Osteoblast (primary cell): Measurements from ENCODE around the gene OTOP3. TPM values are rescaled to one million over a fixed set of nuclear protein-coding genes. Genes with fewer than 3 reads are reported as not detected.

ENCODE experiments used
- DNase-seq: peaks from one replicate; pipeline ENCODE4 v3.0.0; 2011; ENCODE audit warnings: low spot score, mixed read lengths; ENCODE audit not compliant: insufficient read length; ENCODE audit errors: missing footprints
- H2AFZ ChIP-seq: 2 replicates; pipeline ENCODE4 v1.6.0; 2011; ENCODE audit warnings: mild to moderate bottlenecking, low read length
- H3K27ac ChIP-seq: 2 replicates; pipeline ENCODE4 v1.5.1; 2011; ENCODE audit warnings: mild to moderate bottlenecking, low read depth, low read length, moderate library complexity
- H3K27me3 ChIP-seq: 2 replicates; pipeline ENCODE4 v1.6.0; 2012; ENCODE audit warnings: mild to moderate bottlenecking, control low read depth, inconsistent platforms, low read length, moderate library complexity; ENCODE audit not compliant: insufficient read depth
- H3K36me3 ChIP-seq: 2 replicates; pipeline ENCODE4 v1.5.1; 2011; ENCODE audit warnings: mild to moderate bottlenecking, low read length, control low read depth, moderate library complexity; ENCODE audit not compliant: insufficient read depth
- H3K4me1 ChIP-seq: 2 replicates; pipeline ENCODE4 v1.5.1; 2011; ENCODE audit warnings: mild to moderate bottlenecking, low read length, control low read depth, moderate library complexity; ENCODE audit not compliant: insufficient read depth
- H3K4me2 ChIP-seq: 2 replicates; pipeline ENCODE4 v1.6.0; 2011; ENCODE audit warnings: mild to moderate bottlenecking, low read length; ENCODE audit not compliant: insufficient read depth
- H3K4me3 ChIP-seq: fragments of 200-600 bp; sonication (generic); 3 replicates; pipeline ENCODE4 v1.5.1; 2012; ENCODE audit warnings: mild to moderate bottlenecking, low read length, inconsistent platforms; ENCODE audit not compliant: insufficient read depth
- H3K79me2 ChIP-seq: 2 replicates; pipeline ENCODE4 v1.6.0; 2012; ENCODE audit warnings: mild to moderate bottlenecking, low read length, control low read depth, inconsistent platforms; ENCODE audit not compliant: insufficient read depth
- H3K9me3 ChIP-seq: 2 replicates; pipeline ENCODE4 v1.5.1; 2011; ENCODE audit warnings: low read depth, low read length, control low read depth
- H4K20me1 ChIP-seq: 2 replicates; pipeline ENCODE4 v1.6.0; 2012; ENCODE audit warnings: mild to moderate bottlenecking, low read length, control low read depth; ENCODE audit not compliant: insufficient read depth
- total RNA-seq: library from RNA; depleted of rRNA; stranded (reverse); fragments of >200 nt; gene quantifications from 2 replicates; pipeline ENCODE4 v1.2.3, GENCODE V29; 2012
- TF ChIP-seq, protein P1 (sequence below): IDR thresholded peaks from 2 replicates; pipeline ENCODE4 v1.5.1; 2011; ENCODE audit warnings: mild to moderate bottlenecking, low read depth, low read length, moderate library complexity; ENCODE audit errors: extremely low read depth

The OTOP3 gene
- total RNA-seq, 1 donor: not detected

DNA sequence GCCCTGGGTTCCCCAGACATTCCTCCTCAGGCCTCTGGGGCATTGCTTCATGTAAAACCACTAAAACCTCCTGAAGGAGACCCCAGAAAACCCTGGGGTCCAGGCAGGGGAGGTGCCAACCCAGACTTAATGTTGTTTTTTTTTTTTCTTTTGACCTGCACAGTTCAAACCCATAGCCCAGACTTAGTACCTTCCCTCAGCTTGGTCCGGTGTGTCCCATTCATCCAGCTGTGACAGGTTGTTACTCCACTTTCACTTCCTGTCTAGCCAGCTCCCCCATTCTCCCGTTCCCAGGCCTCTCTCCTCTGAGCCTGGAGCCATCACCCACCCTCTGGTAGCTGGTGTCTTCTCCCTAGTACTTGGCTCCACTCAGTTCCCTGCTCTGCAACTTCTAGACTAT lies 56.5 kb downstream of the OTOP3 start:
- no peak overlapping the region for H3K27ac ChIP-seq
- peaks cover 42% of the 10 kb centered on the region for H3K4me1 ChIP-seq
- H2AFZ ChIP-seq: no peak overlapping the region
- peaks cover 57% of the 10 kb centered on the region for H3K79me2 ChIP-seq
- peak; percentile 54 for DNase-seq
- H3K27me3 ChIP-seq: no peaks in the 10 kb centered on the region
- peaks cover 11% of the 10 kb centered on the region for H4K20me1 ChIP-seq
- no peak overlapping the region for H3K4me3 ChIP-seq
- H3K9me3 ChIP-seq: no peaks in the 10 kb centered on the region
- TF ChIP-seq, protein P1, sequence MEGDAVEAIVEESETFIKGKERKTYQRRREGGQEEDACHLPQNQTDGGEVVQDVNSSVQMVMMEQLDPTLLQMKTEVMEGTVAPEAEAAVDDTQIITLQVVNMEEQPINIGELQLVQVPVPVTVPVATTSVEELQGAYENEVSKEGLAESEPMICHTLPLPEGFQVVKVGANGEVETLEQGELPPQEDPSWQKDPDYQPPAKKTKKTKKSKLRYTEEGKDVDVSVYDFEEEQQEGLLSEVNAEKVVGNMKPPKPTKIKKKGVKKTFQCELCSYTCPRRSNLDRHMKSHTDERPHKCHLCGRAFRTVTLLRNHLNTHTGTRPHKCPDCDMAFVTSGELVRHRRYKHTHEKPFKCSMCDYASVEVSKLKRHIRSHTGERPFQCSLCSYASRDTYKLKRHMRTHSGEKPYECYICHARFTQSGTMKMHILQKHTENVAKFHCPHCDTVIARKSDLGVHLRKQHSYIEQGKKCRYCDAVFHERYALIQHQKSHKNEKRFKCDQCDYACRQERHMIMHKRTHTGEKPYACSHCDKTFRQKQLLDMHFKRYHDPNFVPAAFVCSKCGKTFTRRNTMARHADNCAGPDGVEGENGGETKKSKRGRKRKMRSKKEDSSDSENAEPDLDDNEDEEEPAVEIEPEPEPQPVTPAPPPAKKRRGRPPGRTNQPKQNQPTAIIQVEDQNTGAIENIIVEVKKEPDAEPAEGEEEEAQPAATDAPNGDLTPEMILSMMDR: no peak
- no peaks in the 10 kb centered on the region for H3K36me3 ChIP-seq
- no peak overlapping the region for H3K4me2 ChIP-seq

DNA sequence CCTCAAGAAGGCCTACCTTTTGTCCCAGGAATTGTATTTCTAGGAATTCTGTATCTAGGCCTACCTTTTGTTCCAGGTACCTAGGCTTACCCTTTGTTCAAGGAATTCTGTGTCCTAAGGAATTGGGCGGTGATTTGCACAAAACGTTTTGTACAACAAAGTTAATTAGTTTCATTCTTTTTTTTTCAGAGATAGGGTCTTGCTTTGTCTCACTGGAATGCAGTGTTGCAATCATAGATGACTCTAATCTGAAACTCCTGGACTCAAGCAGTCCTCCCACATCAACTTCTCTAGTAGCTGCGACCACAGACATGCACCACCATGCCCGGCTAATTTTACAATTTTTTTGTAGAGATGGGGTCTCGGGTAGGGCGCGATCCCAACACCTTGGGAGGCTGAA lies 58.7 kb downstream of the OTOP3 start:
- Histone ChIP-seq H3K79me2 (peaks cover 57% of the 10 kb centered on the region), H4K20me1 (peaks cover 13% of the 10 kb centered on the region), H3K4me3 (no peak overlapping the region), H2AFZ (no peak overlapping the region), H3K9me3 (no peaks in the 10 kb centered on the region), H3K27me3 (no peaks in the 10 kb centered on the region), H3K4me1 (peaks cover 31% of the 10 kb centered on the region), H3K36me3 (no peaks in the 10 kb centered on the region), H3K4me2 (no peak overlapping the region), H3K27ac (peak overlapping the region; percentile 53)
- TF ChIP-seq, protein P1: no peak
- DNase-seq: no peak

DNA sequence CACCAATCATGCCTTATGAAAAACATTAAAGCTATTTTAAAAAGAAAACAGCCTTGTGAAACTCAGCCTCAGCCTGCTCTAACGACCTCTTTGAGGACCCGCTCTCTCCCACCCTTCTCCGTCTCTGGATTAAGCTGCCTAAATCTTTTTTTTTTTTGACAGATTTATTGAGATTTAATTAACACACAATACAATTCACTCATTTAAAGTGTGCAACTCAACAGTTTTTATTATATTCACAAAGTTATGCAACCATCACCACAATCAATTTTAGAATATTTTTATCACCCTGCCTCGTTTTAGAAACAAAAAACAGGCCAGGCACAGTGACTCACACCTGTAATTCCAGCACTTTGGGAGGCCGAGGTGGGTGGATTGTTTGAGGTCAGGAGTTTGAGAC lies 60.1 kb downstream of the OTOP3 start:
- no peak overlapping the region for H2AFZ ChIP-seq
- H3K27me3 ChIP-seq: no peaks in the 10 kb centered on the region
- no peaks in the 10 kb centered on the region for H3K9me3 ChIP-seq
- DNase-seq: no peak
- no peak overlapping the region for H3K4me2 ChIP-seq
- TF ChIP-seq, protein P1: no peak
- peaks cover 30% of the 10 kb centered on the region for H3K4me1 ChIP-seq
- peaks cover 45% of the 10 kb centered on the region for H3K79me2 ChIP-seq
- peak overlapping the region; percentile 17 for H3K27ac ChIP-seq
- H4K20me1 ChIP-seq: peaks cover 10% of the 10 kb centered on the region
- H3K4me3 ChIP-seq: no peak overlapping the region
- peaks cover 3% of the 10 kb centered on the region for H3K36me3 ChIP-seq

DNA sequence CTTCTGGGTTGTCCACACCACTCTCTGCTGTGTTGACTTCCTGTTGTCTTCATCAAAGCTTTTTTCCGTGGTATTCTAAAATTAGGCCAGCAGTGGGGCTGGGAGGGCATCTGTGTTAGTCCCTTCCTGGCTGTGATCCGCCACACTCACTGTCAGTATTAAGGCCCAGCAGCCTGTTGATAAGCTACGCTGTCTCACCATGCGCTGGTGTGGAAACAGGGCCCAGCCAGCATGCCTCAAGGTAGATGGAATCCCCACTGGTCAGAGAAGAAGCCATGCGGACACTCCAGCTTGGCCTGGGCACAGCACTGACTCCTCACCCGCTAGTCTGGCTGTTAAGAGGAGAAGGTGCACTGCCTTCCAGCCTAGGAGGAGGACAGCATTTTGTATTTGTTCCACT lies 63.1 kb downstream of the OTOP3 start:
- H3K9me3 ChIP-seq: no peaks in the 10 kb centered on the region
- peaks cover 24% of the 10 kb centered on the region for H3K79me2 ChIP-seq
- peaks cover 21% of the 10 kb centered on the region for H3K36me3 ChIP-seq
- no peak overlapping the region for H3K4me3 ChIP-seq
- no peak overlapping the region for H3K4me2 ChIP-seq
- H3K27ac ChIP-seq: no peak overlapping the region
- no peak for DNase-seq
- no peaks in the 10 kb centered on the region for H3K27me3 ChIP-seq
- H2AFZ ChIP-seq: no peak overlapping the region
- H4K20me1 ChIP-seq: peaks cover 7% of the 10 kb centered on the region
- peaks cover 18% of the 10 kb centered on the region for H3K4me1 ChIP-seq
- TF ChIP-seq, protein P1: no peak
